CD14-positive monocyte (primary cell): ENCODE measurements around the gene NLK. TPM values are rescaled to one million over a fixed set of nuclear protein-coding genes. Genes with fewer than 3 reads are reported as not detected.

Source experiments
- DNase-seq, 3 donors: peaks; one replicate each; pipeline ENCODE4 v3.0.0-alpha.2; 2011 to 2022
- H2AFZ ChIP-seq: 2 replicates; pipeline ENCODE4 v1.6.0; 2012; ENCODE audit warnings: mild to moderate bottlenecking, low read depth, low read length, inconsistent platforms; ENCODE audit not compliant: insufficient read depth, poor library complexity, severe bottlenecking
- H3K27ac ChIP-seq, 2 donors: 1 replicate in 1 of 2; 2 replicates in 1 of 2; pipeline ENCODE4 v1.5.1; 2012 to 2013; ENCODE audit warnings: low read length in 2 of 2, control low read depth in 1 of 2, inconsistent platforms in 1 of 2, low read depth in 1 of 2, mild to moderate bottlenecking in 1 of 2
- H3K27me3 ChIP-seq, 2 donors: one replicate each; pipeline versions ENCODE4 v1.6.0 to v1.6.1; 2011 to 2013; ENCODE audit warnings: low read length in 2 of 2; ENCODE audit not compliant: control insufficient read depth in 2 of 2, insufficient read depth in 2 of 2
- H3K36me3 ChIP-seq, 2 donors: replicated peaks in 1 of 2; 1 replicate in 1 of 2; 2 replicates in 1 of 2; pipeline versions ENCODE4 v1.5.1 to v1.6.1; 2012 to 2013; ENCODE audit warnings: low read length in 2 of 2, control low read depth in 1 of 2, inconsistent platforms in 1 of 2, mild to moderate bottlenecking in 1 of 2; ENCODE audit not compliant: insufficient read depth in 2 of 2, control insufficient read depth in 1 of 2
- H3K4me1 ChIP-seq, 2 donors: 1 replicate in 1 of 2; 2 replicates in 1 of 2; pipeline versions ENCODE4 v1.5.1 to v1.6.1; 2012 to 2013; ENCODE audit warnings: low read length in 2 of 2, control low read depth in 1 of 2, inconsistent platforms in 1 of 2, mild to moderate bottlenecking in 1 of 2, moderate library complexity in 1 of 2; ENCODE audit not compliant: insufficient read depth in 2 of 2, control insufficient read depth in 1 of 2
- H3K4me2 ChIP-seq: replicated peaks from 2 replicates; pipeline ENCODE3; 2012; ENCODE audit warnings: low read length, moderate library complexity, mild to moderate bottlenecking; ENCODE audit not compliant: poor library complexity, severe bottlenecking; ENCODE audit errors: extremely low read depth
- H3K4me3 ChIP-seq, 3 experiments: fragments of 200-600 bp in 1 of 3; sonication (generic) in 1 of 3; replicated peaks in 1 of 3; 1 replicate in 2 of 3; 2 replicates in 1 of 3; pipeline ENCODE4 v1.5.1; 2011 to 2013; ENCODE audit warnings: low read length in 3 of 3, mild to moderate bottlenecking in 3 of 3, control low read depth in 2 of 3, low read depth in 2 of 3, inconsistent platforms in 1 of 3, moderate library complexity in 1 of 3
- H3K79me2 ChIP-seq: 2 replicates; pipeline ENCODE4 v1.6.0; 2012; ENCODE audit warnings: mild to moderate bottlenecking, control low read depth, inconsistent platforms, low read length, moderate library complexity; ENCODE audit not compliant: insufficient read depth
- H3K9ac ChIP-seq: 2 replicates; pipeline ENCODE4 v1.6.0; 2017; ENCODE audit warnings: low read length, mild to moderate bottlenecking; ENCODE audit not compliant: insufficient read depth, poor library complexity, severe bottlenecking
- H3K9me3 ChIP-seq, 2 donors: replicated peaks in 1 of 2; 1 replicate in 1 of 2; 2 replicates in 1 of 2; pipeline versions ENCODE4 v1.5.1 to v1.6.1; 2012 to 2013; ENCODE audit warnings: low read length in 2 of 2, control low read depth in 1 of 2; ENCODE audit not compliant: control insufficient read depth in 1 of 2, insufficient read depth in 1 of 2
- H4K20me1 ChIP-seq: 2 replicates; pipeline ENCODE4 v1.6.0; 2012; ENCODE audit warnings: mild to moderate bottlenecking, low read length, control low read depth, moderate library complexity; ENCODE audit not compliant: insufficient read depth
- H3K27ac Mint-ChIP-seq, 7 donors: one replicate each; pipeline ENCODE4 v1.8.0; 2020; ENCODE audit warnings: mild to moderate bottlenecking in 7 of 7, mixed read lengths in 7 of 7, moderate library complexity in 6 of 7, inconsistent platforms in 2 of 7
- H3K27me3 Mint-ChIP-seq, 3 donors: one replicate each; pipeline ENCODE4 v1.8.0; 2021 to 2022; ENCODE audit warnings: low read depth in 3 of 3, mild to moderate bottlenecking in 3 of 3, mixed read lengths in 3 of 3, moderate library complexity in 3 of 3, inconsistent platforms in 1 of 3
- H3K36me3 Mint-ChIP-seq, 2 donors: one replicate each; pipeline ENCODE4 v1.8.0; 2020; ENCODE audit warnings: mixed read lengths in 2 of 2, inconsistent platforms in 1 of 2, mild to moderate bottlenecking in 1 of 2
- H3K4me1 Mint-ChIP-seq: one replicate; pipeline ENCODE4 v1.8.0; 2020; ENCODE audit warnings: mild to moderate bottlenecking, mixed read lengths
- H3K4me3 Mint-ChIP-seq, 2 donors: one replicate each; pipeline ENCODE4 v1.8.0; 2020; ENCODE audit warnings: mild to moderate bottlenecking in 2 of 2, mixed read lengths in 2 of 2, moderate library complexity in 1 of 2
- H3K9me3 Mint-ChIP-seq, 7 donors: one replicate each; pipeline ENCODE4 v1.8.0; 2020 to 2022; ENCODE audit warnings: mixed read lengths in 7 of 7, mild to moderate bottlenecking in 6 of 7, moderate library complexity in 6 of 7, inconsistent platforms in 2 of 7
- CTCF ChIP-seq: fragments of 200-600 bp; IDR thresholded peaks from one replicate; pipeline ENCODE4 v1.8.0; 2022; ENCODE audit warnings: antibody characterized with exemption, mild to moderate bottlenecking
- WGBS: methylation state at CpG from one replicate; pipeline ENCODE4 v1.1.5; 2013; ENCODE audit warnings: missing lambda C conversion rate; ENCODE audit not compliant: insufficient coverage; 5-methylcytosine and 5-hydroxymethylcytosine counted together
- intact Hi-C, 2 donors: fragments of 100-400 bp; cut with micrococcal nuclease; formaldehyde crosslinking; loops; one replicate each; pipeline versions ENCODE4 v1.15.0 to v1.15.1; 2023
- polyA plus RNA-seq, 3 donors: library from polyadenylated mRNA; depleted of rRNA in 1 of 3; unstranded in 2 of 3; stranded (reverse) in 1 of 3; fragments of 300-500 nt in 2 of 3; fragments of >200 nt in 1 of 3; fragmentation: Illumina TruSeq in 2 of 3; gene quantifications; 1 replicate in 2 of 3; 2 replicates in 1 of 3; pipeline ENCODE4 v1.2.3, GENCODE V29; 2012 to 2021

The NLK gene
- polyA plus RNA-seq, 3 donors = 1.7 to 6.5 (median 2.0) TPM

GRCh38 chr17:28193241-28193640 lies 150.8 kb downstream of the NLK start:
- Histone ChIP-seq H3K27me3 (no peaks in the 10 kb centered on the region), H3K79me2 (no peaks in the 10 kb centered on the region), H3K4me1 (peaks cover 16 to 28% of the 10 kb centered on the region in 2 donors), H3K27ac (peak overlapping the region in 1 of 2 donors; percentile 2), H4K20me1 (no peaks in the 10 kb centered on the region), H3K9me3 (no peaks in the 10 kb centered on the region), H3K36me3 (peaks cover 0 to 15% of the 10 kb centered on the region in 2 donors), H3K4me3 (no peak overlapping the region), H3K9ac (no peak overlapping the region), H3K4me2 (peak overlapping the region; percentile 24), H2AFZ (peak overlapping the region; percentile 0)
- intact Hi-C loops = no loop called here
- DNase-seq = peak; percentile 38 to 48 (median 45)
- TF ChIP-seq CTCF = no peak
- Mint-ChIP-seq H3K27ac (peak overlapping the region in 5 of 7 donors; percentile 19 to 63 (median 22)), H3K27me3 (no peaks in the 10 kb centered on the region), H3K4me1 (peaks cover 30% of the 10 kb centered on the region), H3K4me3 (no peak overlapping the region), H3K9me3 (no peaks in the 10 kb centered on the region), H3K36me3 (peaks cover 33 to 50% of the 10 kb centered on the region in 2 donors)
- 6% methylated on average over 2 of the region's 3 CpGs for WGBS

- Mint-ChIP-seq H3K36me3 (peaks cover 34 to 43% of the 10 kb centered on the region in 2 donors), H3K4me1 (peaks cover 30% of the 10 kb centered on the region), H3K27me3 (no peaks in the 10 kb centered on the region), H3K4me3 (no peak overlapping the region), H3K9me3 (no peaks in the 10 kb centered on the region), H3K27ac (no peak overlapping the region)
- Histone ChIP-seq H3K36me3 (peaks cover 0 to 15% of the 10 kb centered on the region in 2 donors), H2AFZ (no peak overlapping the region), H3K9ac (no peak overlapping the region), H3K4me2 (no peak overlapping the region), H3K79me2 (no peaks in the 10 kb centered on the region), H4K20me1 (no peaks in the 10 kb centered on the region), H3K9me3 (no peaks in the 10 kb centered on the region), H3K27me3 (no peaks in the 10 kb centered on the region), H3K4me3 (no peak overlapping the region), H3K4me1 (peaks cover 16 to 28% of the 10 kb centered on the region in 2 donors), H3K27ac (no peak overlapping the region)
- intact Hi-C loops = no loop called here
- no peak for TF ChIP-seq CTCF
- peak in 1 of 3 donors; percentile 6 for DNase-seq
Measured at GRCh38 chr17:28194382-28194781, 151.9 kb downstream of the NLK start.
